GM21717 (cell line): ENCODE data around the gene FREM2.

Experiments used
- ATAC-seq: cut with Tn5 transposase; IDR thresholded peaks from one replicate; pipeline ENCODE4 v1.9.1; 2021; ENCODE audit warnings: mild to moderate bottlenecking, moderate library complexity; ENCODE audit not compliant: unreplicated experiment

FREM2 gene

DNA sequence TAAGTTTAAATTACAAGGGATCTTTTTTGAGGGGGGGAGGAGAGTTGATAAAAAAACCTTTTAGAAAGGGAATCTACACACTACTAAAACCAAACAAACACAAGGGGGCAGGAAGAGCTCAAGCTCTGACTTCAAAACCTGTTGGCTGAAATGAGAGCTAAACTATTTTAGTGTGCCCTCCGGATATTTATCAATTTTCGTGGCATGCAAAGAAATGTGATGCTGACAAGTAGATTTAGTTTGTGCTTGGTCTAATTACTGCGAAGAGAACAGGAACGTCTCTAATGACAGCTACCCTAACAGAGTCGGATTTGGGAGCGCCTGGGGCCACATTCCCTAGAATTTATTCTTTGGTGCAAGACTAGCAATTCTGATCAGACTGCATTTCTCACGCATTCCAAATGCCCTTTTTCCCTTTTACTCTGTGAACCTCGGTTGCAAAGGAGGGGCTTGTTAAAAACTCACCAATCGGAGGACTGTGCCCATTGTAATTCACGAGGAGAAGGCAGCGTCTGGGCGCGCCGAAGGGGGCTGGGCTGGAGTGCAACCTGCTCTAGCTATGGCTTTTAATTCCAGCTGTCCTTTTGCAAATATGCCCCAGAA, 802 bp upstream of the FREM2 start:
- ATAC-seq, result no peak

DNA sequence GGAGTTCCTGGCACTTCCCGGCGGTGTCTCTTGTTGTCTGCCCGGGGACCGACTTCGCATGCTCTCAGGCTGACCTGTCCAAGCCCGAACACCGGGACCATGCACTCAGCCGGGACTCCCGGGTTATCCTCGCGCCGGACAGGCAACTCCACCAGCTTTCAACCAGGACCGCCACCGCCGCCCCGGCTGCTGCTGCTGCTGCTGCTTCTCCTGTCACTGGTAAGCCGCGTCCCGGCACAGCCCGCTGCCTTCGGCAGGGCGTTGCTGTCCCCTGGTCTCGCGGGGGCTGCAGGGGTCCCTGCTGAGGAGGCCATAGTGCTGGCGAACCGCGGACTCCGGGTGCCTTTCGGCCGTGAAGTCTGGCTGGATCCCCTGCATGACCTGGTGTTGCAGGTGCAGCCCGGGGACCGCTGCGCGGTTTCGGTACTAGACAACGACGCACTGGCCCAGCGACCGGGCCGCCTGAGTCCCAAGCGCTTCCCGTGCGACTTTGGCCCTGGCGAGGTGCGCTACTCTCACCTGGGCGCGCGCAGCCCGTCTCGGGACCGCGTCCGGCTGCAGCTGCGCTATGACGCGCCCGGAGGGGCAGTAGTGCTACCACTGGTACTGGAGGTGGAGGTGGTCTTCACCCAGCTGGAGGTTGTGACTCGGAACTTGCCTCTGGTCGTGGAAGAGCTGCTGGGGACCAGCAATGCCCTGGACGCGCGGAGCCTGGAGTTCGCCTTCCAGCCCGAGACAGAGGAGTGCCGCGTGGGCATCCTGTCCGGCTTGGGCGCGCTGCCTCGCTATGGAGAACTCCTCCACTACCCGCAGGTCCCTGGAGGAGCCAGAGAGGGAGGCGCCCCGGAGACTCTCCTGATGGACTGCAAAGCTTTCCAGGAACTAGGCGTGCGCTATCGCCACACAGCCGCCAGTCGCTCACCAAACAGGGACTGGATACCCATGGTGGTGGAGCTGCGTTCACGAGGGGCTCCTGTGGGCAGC, 661 bp downstream of the FREM2 start:
- no peak for ATAC-seq

DNA sequence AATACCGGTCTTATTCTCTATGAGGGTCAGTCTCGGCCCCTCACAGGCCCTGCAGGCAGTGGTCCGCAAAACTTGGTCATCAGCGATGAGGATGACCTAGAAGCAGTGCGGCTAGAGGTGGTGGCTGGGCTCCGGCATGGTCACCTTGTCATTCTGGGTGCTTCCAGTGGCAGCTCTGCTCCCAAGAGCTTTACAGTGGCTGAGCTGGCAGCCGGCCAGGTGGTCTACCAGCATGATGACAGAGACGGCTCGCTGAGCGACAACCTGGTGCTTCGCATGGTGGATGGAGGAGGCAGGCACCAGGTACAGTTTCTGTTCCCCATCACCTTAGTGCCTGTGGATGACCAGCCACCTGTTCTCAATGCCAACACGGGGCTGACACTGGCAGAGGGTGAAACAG, 1.8 kb downstream of the FREM2 start:
- no peak for ATAC-seq

DNA sequence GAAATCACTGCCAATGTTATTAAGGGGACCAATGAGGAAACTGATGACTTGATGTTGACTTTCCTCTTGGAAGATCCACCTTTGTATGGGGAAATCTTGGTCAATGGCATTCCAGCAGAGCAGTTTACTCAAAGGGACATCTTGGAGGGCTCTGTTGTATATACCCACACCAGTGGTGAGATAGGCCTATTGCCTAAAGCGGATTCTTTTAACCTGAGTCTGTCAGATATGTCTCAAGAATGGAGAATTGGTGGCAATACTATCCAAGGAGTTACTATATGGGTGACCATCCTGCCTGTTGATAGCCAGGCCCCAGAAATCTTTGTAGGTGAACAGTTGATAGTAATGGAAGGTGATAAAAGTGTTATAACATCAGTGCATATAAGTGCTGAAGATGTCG, 3.4 kb downstream of the FREM2 start:
- no peak for ATAC-seq

DNA sequence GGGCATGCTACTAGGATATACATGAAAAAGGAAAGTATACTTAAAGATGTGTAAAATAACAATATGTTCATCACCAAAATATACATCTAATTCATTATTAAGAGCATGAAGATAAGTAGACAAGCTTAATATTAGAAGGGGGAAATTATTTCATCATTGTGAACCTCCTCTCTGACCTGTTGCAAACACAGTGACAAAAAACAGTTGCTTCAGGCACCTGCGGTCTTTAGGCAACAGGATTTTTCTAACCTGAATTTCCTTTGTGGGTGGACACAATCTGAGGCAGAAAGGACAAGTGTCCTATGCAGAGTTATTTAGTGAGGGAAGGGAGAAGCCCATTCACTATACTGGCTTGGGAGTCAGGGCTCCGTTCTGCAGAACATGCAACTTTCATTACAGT, 6.3 kb downstream of the FREM2 start:
- no peak for ATAC-seq

GRCh38 chr13:38693641-38694040, 6.8 kb downstream of the FREM2 start:
- ATAC-seq, result no peak

- no peak for ATAC-seq
Observed at GRCh38 chr13:38697197-38697596, 10.3 kb downstream of the FREM2 start.

DNA sequence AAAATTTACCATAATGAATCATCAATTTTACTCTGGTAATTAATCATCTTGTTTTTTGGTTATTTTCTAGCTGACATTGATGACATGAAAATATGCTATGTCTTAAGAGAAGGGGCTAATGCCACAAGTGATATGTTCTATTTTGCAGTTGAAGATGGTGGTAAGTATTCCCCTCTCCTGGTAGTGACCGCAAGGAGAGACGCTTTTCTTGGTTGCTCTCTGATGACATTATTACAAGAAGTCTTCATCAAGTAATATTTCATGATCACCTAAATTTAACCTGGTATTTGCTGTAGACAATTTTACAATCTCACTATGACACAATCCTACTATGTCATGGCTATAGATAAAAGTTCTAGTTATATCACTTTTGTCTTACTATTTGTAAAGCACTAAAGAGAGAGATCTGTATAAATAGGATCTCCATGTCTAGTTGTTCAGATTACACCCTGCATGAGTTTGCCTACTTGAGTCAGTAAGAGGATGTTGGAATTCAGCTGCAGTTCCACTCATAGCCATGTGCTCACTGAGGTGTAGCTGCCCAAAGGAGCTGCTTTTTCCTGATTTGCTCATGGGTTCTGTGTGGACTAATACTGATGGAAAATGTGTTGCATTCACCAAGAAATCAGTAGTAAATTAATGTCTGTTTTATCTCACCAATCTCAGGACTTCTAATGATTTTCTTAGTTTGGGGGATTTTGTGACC, 10.9 kb downstream of the FREM2 start:
- no peak for ATAC-seq

GRCh38 chr13:38700051-38700450, 13.2 kb downstream of the FREM2 start:
- no peak for ATAC-seq

GRCh38 chr13:38702669-38703068, 15.8 kb downstream of the FREM2 start:
- ATAC-seq, result no peak

- ATAC-seq, result no peak
Observed at GRCh38 chr13:38703255-38703654, 16.4 kb downstream of the FREM2 start.

- ATAC-seq, result no peak
Observed at GRCh38 chr13:38705365-38705764, 18.5 kb downstream of the FREM2 start.

DNA sequence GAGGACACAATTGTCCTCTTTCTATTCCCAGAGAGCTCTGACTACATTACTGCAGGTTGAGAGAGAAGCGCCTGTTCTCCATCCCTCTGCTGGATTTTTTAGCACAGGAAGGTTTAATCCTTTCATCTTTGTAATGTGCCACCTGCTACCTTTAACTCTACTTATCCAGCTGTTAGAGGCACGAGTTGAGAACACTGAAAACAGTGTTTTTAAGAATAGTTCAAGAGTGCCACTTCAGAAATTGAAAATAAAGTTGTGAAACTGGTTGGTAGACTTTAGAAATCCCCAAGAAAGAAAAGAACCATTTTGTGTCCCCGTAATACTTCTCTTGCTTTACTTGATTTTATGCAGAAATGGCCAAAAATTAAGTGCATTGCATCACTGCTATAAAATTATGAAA, 20.6 kb downstream of the FREM2 start:
- ATAC-seq, result no peak

GRCh38 chr13:38713046-38713445, 26.2 kb downstream of the FREM2 start:
- ATAC-seq, result no peak

GRCh38 chr13:38718374-38718773, 31.5 kb downstream of the FREM2 start:
- ATAC-seq, result no peak

GRCh38 chr13:38730332-38730731, 43.5 kb downstream of the FREM2 start:
- ATAC-seq, result no peak

GRCh38 chr13:38733146-38733545, 46.3 kb downstream of the FREM2 start:
- no peak for ATAC-seq

DNA sequence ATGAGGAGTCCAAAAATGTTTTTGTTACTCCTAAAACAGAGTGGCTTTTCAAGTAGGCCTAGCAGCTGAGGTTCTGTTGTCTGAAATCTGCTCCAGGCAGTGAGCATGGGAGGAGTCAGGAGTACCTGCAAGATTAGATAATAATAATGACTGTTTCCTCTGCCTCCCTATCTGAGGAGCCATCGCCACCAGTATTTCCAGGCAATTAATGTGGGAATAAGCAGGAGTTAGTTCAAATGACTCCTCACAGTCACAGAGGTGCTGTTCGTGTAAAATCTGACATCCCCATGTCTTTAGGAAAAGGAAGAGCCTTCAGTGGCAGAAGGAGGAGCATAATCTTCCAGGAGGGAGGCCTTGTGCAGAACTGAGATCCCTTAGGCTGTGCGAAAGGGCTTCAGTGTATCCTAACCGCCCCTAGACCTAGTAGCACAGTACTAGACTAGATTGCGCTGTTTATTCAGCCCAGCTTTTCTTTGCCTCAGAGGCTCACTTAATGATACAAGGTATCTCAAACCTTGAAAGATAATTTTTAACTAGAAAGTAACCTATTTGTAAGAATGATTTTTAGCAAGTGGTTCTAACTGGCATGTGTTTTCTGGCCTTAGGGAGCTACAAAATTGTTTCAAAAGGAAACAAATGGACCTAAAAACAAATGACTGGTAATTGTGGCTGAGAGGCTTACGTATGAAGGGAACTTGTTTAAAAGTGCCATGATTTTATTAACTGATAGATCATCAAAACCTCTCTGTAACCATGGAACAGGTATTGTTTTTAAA, 49.0 kb downstream of the FREM2 start:
- no peak for ATAC-seq

- ATAC-seq, result no peak
Observed at GRCh38 chr13:38743466-38743865, 56.6 kb downstream of the FREM2 start.

DNA sequence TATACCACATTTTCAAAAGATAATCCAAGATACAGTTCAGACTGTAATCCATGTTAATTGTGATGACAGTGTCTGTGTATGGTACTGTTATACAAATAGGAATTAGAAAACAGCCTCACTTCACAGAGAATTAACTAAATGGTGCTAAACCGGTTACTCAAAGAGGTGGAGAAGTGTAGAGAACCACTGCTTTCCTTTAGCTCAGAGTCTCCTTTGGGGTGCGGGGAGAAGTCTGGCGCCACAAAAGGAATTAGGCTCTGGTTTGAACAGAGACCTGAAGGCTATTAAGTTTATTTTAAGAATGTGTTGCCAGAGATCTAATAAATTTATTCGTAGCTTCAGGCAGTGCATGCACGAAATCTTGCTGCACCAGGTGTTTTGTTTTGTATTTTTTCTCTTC, 65.8 kb downstream of the FREM2 start:
- no peak for ATAC-seq

- no peak for ATAC-seq
Observed at GRCh38 chr13:38753878-38754277, 67.0 kb downstream of the FREM2 start.
